GM23338 (cell line): ENCODE data around the gene ERC2.

Experiments used
- EZH2 ChIP-seq: fragments of 200-600 bp; sonication (generic); IDR thresholded peaks from one replicate; pipeline ENCODE4 v1.8.0; 2017; ENCODE audit warnings: antibody characterized with exemption, mild to moderate bottlenecking, low read depth; ENCODE audit not compliant: unreplicated experiment
- TF ChIP-seq, protein P1 (sequence below), 2 experiments: fragments of 200-600 bp in 1 of 2; sonication (generic) in 1 of 2; conservative IDR thresholded peaks; 2 replicates each; pipeline versions ENCODE4 v1.5.1 to v1.6.1; 2016 to 2017; ENCODE audit warnings: antibody characterized with exemption in 2 of 2, low read depth in 2 of 2, mild to moderate bottlenecking in 2 of 2, moderate library complexity in 1 of 2

DNA sequence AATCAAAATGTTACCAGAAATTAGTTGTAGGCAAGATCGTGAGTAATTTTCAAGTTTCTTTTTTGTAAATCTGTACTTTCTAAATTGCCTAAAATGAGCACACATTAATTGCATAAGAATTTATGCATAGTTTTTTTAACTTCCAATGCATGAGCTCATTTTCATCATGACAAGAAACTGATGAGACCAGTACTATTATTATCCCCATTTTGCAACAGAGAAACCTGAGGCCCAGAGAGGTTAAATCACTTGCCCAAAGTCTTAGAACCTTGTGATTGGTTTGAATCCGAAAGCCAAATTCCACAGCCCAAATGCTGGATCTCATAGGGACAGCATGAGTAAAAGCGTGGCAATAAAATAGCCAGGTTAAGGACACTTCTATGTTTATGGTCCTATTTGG is 274.7 kb downstream of the ERC2 start:
- TF ChIP-seq, protein P1, sequence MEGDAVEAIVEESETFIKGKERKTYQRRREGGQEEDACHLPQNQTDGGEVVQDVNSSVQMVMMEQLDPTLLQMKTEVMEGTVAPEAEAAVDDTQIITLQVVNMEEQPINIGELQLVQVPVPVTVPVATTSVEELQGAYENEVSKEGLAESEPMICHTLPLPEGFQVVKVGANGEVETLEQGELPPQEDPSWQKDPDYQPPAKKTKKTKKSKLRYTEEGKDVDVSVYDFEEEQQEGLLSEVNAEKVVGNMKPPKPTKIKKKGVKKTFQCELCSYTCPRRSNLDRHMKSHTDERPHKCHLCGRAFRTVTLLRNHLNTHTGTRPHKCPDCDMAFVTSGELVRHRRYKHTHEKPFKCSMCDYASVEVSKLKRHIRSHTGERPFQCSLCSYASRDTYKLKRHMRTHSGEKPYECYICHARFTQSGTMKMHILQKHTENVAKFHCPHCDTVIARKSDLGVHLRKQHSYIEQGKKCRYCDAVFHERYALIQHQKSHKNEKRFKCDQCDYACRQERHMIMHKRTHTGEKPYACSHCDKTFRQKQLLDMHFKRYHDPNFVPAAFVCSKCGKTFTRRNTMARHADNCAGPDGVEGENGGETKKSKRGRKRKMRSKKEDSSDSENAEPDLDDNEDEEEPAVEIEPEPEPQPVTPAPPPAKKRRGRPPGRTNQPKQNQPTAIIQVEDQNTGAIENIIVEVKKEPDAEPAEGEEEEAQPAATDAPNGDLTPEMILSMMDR (conservative IDR thresholded peaks at IDR 0.05; ENCODE audit: low read depth in 2 of 2): no peak
- no peak for TF ChIP-seq EZH2
